ENCODE results near the gene SRSF4. TPM values are rescaled to one million over a fixed set of nuclear protein-coding genes. Genes with fewer than 3 reads are reported as not detected.

SRSF4 gene
- total and polyA plus RNA-seq, 2 donors (not counting 1 experiment from before 2014, with no cell fraction given): 48.4 to 93.5 TPM

DNA sequence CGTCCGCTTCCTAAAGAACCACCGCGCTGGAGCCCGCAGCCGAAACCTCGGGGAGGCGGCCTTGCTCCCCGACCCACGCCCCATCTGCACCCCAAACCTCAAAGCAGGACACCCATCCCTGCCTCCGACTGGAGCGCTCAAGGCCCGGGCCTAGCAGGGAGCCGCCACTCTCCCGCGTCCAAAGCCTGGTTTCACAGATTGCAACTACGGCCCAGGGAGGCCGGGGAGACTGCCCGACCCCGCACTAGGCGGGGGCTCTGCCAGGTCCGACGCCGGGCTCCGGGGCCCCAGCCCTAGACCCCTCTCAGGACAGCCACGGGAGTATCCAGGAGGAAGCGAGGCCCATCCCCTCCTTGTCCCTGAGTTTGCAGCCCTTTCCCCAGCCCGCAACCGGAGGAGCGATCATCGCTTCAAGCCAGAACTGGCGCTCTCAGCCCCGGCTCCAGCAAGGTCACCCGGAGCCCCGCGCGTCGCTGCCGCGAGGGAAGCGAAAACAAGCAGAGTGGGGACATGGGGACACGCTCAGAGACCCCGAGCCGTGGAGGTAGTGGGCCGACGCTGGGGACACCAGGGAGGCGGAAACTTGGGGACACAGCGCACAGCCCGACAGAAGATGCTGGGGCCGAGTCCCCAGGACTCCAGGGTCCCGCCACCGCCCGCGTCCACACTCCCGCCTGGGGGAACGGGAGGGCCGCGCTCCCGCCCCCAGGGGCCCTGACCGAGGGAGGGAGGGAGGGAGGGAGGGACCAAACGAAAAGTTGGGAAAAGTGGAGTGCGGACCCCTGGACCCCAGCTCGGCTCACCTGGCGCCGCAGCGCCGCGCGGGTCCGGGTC lies 58.4 kb downstream of the SRSF4 start:
- Histone ChIP-seq H3K9me3 (ENCODE audit: control extremely low read depth in 1 of 3, control insufficient read depth in 2 of 3, insufficient read depth in 1 of 3, low read length in 2 of 3) (peaks cover 0 to 15% (median 0%) of the 10 kb centered on the region in 3 donors), H3K4me1 (ENCODE audit: control insufficient read depth in 2 of 2, insufficient read depth in 2 of 2, low read length in 2 of 2) (peaks cover 31 to 32% of the 10 kb centered on the region in 2 donors), H3K79me2 (ENCODE audit: control insufficient read depth, insufficient read depth, low read length) (no peaks in the 10 kb centered on the region), H2AFZ (ENCODE audit: insufficient read depth, low read depth, low read length, poor library complexity, severe bottlenecking) (peak overlapping the region; percentile 40), H3K4me3 (ENCODE audit: control extremely low read depth in 1 of 5, extremely low read depth in 1 of 5, insufficient read depth in 1 of 5, low read depth in 2 of 5, low read length in 4 of 5) (peak overlapping the region in 4 of 5 experiments; percentile 22 to 66 (median 44)), H3K9ac (ENCODE audit: low read length) (peak overlapping the region; percentile 58), H3K36me3 (replicated peaks in 1 of 2; ENCODE audit: control extremely low read depth in 1 of 2, control insufficient read depth in 1 of 2, extremely low read depth in 1 of 2, insufficient read depth in 2 of 2, low read length in 1 of 2) (peaks cover 0 to 9% of the 10 kb centered on the region in 2 experiments), H3K27ac (ENCODE audit: low read length in 2 of 2) (no peak overlapping the region), H4K20me1 (ENCODE audit: control insufficient read depth, insufficient read depth, low read length, poor library complexity, severe bottlenecking) (peaks cover 29% of the 10 kb centered on the region), H3K27me3 (replicated peaks in 1 of 4; ENCODE audit: control extremely low read depth in 1 of 4, control insufficient read depth in 3 of 4, insufficient read depth in 4 of 4, low read length in 3 of 4) (peaks cover 0 to 50% (median 17%) of the 10 kb centered on the region in 4 experiments), H3K4me2 (replicated peaks; ENCODE audit: low read depth, low read length, poor library complexity, severe bottlenecking) (peak overlapping the region; percentile 100)
- H3K4me3 Mint-ChIP-seq: peak overlapping the region; percentile 85
- 5% methylated on average over 70 of the region's 70 CpGs for WGBS (ENCODE audit: insufficient coverage)
- TF ChIP-seq, protein P1, sequence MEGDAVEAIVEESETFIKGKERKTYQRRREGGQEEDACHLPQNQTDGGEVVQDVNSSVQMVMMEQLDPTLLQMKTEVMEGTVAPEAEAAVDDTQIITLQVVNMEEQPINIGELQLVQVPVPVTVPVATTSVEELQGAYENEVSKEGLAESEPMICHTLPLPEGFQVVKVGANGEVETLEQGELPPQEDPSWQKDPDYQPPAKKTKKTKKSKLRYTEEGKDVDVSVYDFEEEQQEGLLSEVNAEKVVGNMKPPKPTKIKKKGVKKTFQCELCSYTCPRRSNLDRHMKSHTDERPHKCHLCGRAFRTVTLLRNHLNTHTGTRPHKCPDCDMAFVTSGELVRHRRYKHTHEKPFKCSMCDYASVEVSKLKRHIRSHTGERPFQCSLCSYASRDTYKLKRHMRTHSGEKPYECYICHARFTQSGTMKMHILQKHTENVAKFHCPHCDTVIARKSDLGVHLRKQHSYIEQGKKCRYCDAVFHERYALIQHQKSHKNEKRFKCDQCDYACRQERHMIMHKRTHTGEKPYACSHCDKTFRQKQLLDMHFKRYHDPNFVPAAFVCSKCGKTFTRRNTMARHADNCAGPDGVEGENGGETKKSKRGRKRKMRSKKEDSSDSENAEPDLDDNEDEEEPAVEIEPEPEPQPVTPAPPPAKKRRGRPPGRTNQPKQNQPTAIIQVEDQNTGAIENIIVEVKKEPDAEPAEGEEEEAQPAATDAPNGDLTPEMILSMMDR (IDR thresholded peaks at IDR 0.05): no peak
- TF ChIP-seq EZH2 (IDR thresholded peaks at IDR 0.05; ENCODE audit: borderline replicate concordance, insufficient read depth, low read depth, low read length, poor library complexity, severe bottlenecking): no peak
- ChIA-PET POLR2A (no interaction called here), CTCF (interaction anchor here (1.1 to 1.5 kb wide), 4 partner anchors 79 to 246 kb away, joined by 3 to 5 read pairs (median 4); no protein-coding TSS in a partner anchor)
- H3K9me3 Mint-ChIP-seq (ENCODE audit: insufficient read depth): no peaks in the 10 kb centered on the region
- no peak overlapping the region for H3K27ac Mint-ChIP-seq
- peak; percentile 63 for DNase-seq
- peaks cover 18% of the 10 kb centered on the region for H3K4me1 Mint-ChIP-seq
- H3K27me3 Mint-ChIP-seq: peaks cover 11% of the 10 kb centered on the region
- ATAC-seq (ENCODE audit: low read depth): no peak
- intact Hi-C loops (cut with micrococcal nuclease): loop anchor here (5.0 kb wide), 1 partner anchor 59 kb away; the partner anchor contains the start of gene SRSF4

DNA sequence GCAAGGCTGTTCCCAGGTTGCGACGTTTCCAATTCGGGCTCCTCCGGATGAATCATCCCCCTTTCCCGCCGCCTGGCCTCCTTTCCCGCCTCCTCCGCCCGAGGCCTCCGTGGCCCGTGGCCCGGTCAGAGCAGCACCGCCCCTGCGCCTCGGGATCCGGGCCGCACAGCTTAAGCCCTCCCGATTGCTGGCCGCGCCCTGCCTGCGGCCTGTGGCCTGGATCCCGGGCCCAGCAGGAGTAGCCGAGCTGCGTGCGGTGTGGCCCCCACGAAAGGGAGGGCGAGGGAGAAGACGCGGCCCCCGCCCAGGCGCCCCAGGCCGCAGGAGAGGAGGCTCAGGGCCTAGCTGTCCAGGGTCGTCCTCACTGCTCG lies 59.0 kb downstream of the SRSF4 start:
- WGBS (ENCODE audit: insufficient coverage): 6% methylated on average over 34 of the region's 34 CpGs
- intact Hi-C loops (cut with micrococcal nuclease): loop anchor here (5.0 kb wide), 1 partner anchor 60 kb away; the partner anchor contains the start of gene SRSF4
- CTCF ChIA-PET: interaction anchor here (1.0 to 1.5 kb wide), 3 partner anchors 9 to 241 kb away, joined by 3 to 5 read pairs (median 4); no protein-coding TSS in a partner anchor
- Mint-ChIP-seq H3K27me3 (peaks cover 11% of the 10 kb centered on the region), H3K4me3 (peak overlapping the region; percentile 85), H3K27ac (no peak overlapping the region), H3K4me1 (peaks cover 18% of the 10 kb centered on the region), H3K9me3 (ENCODE audit: insufficient read depth) (no peaks in the 10 kb centered on the region)
- Histone ChIP-seq H3K9me3 (ENCODE audit: control extremely low read depth in 1 of 3, control insufficient read depth in 2 of 3, insufficient read depth in 1 of 3, low read length in 2 of 3) (peaks cover 0 to 15% (median 0%) of the 10 kb centered on the region in 3 donors), H3K9ac (ENCODE audit: low read length) (peak overlapping the region; percentile 58), H3K79me2 (ENCODE audit: control insufficient read depth, insufficient read depth, low read length) (no peaks in the 10 kb centered on the region), H3K27me3 (replicated peaks in 1 of 4; ENCODE audit: control extremely low read depth in 1 of 4, control insufficient read depth in 3 of 4, insufficient read depth in 4 of 4, low read length in 3 of 4) (peaks cover 0 to 50% (median 17%) of the 10 kb centered on the region in 4 experiments), H3K27ac (ENCODE audit: low read length in 2 of 2) (no peak overlapping the region), H3K4me1 (ENCODE audit: control insufficient read depth in 2 of 2, insufficient read depth in 2 of 2, low read length in 2 of 2) (peaks cover 31 to 32% of the 10 kb centered on the region in 2 donors), H3K4me2 (replicated peaks; ENCODE audit: low read depth, low read length, poor library complexity, severe bottlenecking) (peak overlapping the region; percentile 100), H4K20me1 (ENCODE audit: control insufficient read depth, insufficient read depth, low read length, poor library complexity, severe bottlenecking) (peaks cover 29% of the 10 kb centered on the region), H2AFZ (ENCODE audit: insufficient read depth, low read depth, low read length, poor library complexity, severe bottlenecking) (peak overlapping the region; percentile 40), H3K36me3 (replicated peaks in 1 of 2; ENCODE audit: control extremely low read depth in 1 of 2, control insufficient read depth in 1 of 2, extremely low read depth in 1 of 2, insufficient read depth in 2 of 2, low read length in 1 of 2) (peaks cover 0 to 14% of the 10 kb centered on the region in 2 experiments), H3K4me3 (ENCODE audit: control extremely low read depth in 1 of 5, extremely low read depth in 1 of 5, insufficient read depth in 1 of 5, low read depth in 2 of 5, low read length in 4 of 5) (peak overlapping the region in 4 of 5 experiments; percentile 22 to 58 (median 44))
- POLR2A ChIA-PET: no interaction called here
- TF ChIP-seq, protein P1 (IDR thresholded peaks at IDR 0.05): no peak
- TF ChIP-seq EZH2 (IDR thresholded peaks at IDR 0.05; ENCODE audit: borderline replicate concordance, insufficient read depth, low read depth, low read length, poor library complexity, severe bottlenecking): peak; percentile 50
- DNase-seq (no peak), ATAC-seq (ENCODE audit: low read depth) (no peak)
